ENCODE measurements around the gene TSPAN18.

DNA sequence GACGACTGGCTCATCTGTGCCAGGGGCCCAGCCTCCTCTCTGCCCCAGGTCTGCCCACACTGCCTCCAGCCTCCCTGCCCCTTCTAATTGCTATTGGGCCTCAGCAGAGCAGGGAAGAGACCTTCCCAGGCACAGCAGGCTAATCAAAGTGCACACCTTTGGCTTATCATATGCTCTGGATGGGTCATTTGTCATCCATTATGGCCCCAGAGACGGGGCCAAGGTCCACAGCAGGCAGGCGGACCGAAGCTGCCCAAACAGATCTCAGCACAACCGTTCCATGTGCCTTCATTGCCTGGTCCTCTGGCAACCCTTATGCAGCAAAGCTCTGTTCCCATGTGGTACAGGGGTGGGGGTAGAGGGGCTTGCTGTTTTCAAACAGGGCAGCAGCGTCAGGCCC, 157.3 kb downstream of the TSPAN18 start:
- no peak for TF ChIP-seq POLR2A (IDR thresholded peaks at IDR 0.05; ENCODE audit: low read length)
- TF ChIP-seq GATA1 (IDR thresholded peaks at IDR 0.05; ENCODE audit: low read depth, low read length): no peak

All from erythroblast (primary cell).